Suppressor macrophage (primary cell): Measurements from ENCODE around the gene KRTAP1-3.
"Not testable (repeated sequence)": the region's sequence is repeated elsewhere in the genome, so short reads cannot be mapped to it uniquely, and the experiment has no call there.

Source experiments
- DNase-seq, 4 experiments: peaks; one replicate each; pipeline ENCODE4 v3.0.0-alpha.2; 2020 to 2022

The KRTAP1-3 gene

DNA sequence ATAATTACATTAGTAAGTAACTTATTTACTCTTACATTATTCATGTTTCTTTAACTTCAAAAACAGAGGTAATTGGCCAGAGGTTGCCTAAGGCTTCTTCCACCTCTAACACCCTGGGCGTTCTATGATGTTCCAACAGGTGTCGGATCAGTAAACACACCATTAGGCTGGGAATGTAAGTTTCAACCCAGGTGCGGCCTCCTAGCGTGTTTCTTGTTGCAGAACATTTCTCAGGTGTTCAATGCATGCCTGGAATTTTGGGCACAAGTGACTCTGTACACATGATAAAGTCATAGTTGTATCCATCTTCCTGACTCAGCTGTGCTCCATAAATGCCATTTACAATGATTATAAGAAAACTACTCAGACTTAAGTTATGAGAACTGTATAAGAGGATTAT, 19.4 kb upstream of the KRTAP1-3 start:
- DNase-seq = no peak

DNA sequence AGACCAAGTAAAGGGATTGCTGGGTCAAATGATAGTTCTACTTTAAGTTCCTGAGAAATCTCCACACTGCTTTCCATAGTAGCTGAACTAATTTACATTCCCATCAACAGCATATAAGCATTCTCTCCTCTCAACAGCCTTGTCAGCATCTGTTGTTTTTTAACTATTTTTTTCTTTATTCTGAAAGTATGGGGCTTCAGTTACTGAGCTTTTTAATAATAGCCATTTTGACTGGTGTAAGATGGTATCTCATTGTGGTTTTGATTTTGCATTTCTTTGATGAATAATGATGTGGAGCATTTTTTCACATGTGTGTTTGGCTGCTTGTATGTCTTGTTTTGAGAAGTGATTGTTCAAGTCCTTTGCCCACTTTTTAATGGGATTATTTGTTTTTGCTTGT, 17.9 kb upstream of the KRTAP1-3 start:
- no peak for DNase-seq

DNA sequence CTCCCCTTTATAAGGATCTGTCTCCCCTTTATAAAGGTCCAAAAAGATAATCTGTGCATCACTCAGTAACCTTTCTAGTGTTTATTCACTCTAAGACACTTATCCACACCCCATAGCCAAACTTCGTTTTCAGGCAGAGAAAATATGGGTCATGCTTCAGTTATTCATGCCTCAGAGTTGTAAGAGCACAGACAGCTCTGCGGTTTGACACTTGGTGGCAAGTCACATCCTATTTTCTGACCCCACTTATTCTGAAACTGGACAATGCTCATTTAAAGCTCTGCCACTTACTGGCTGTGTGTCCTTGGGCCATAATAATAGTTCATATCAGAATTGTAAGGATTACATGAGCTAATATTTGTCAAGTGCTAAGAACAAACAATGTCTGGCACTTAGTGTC, 14.4 kb upstream of the KRTAP1-3 start:
- no peak for DNase-seq

DNA sequence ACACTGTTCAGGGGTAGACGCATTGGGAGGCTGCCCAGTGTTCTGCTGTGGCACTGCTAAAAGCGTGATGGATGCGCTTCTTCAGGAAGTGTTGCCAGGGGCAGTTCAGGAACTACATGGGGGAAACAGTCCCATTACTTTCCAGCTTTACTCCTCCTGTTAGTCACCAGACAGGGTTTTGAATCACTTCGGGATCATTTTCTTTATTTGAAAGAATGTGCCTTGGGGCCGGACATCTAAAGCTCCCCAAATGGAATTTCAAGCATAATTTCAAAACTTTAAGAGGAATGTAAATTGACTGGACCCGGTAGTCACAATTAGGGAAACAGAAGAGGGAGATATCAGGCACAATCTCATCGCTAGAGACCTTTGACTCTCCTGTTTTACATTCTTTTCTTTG, 13.8 kb upstream of the KRTAP1-3 start:
- no peak for DNase-seq

DNA sequence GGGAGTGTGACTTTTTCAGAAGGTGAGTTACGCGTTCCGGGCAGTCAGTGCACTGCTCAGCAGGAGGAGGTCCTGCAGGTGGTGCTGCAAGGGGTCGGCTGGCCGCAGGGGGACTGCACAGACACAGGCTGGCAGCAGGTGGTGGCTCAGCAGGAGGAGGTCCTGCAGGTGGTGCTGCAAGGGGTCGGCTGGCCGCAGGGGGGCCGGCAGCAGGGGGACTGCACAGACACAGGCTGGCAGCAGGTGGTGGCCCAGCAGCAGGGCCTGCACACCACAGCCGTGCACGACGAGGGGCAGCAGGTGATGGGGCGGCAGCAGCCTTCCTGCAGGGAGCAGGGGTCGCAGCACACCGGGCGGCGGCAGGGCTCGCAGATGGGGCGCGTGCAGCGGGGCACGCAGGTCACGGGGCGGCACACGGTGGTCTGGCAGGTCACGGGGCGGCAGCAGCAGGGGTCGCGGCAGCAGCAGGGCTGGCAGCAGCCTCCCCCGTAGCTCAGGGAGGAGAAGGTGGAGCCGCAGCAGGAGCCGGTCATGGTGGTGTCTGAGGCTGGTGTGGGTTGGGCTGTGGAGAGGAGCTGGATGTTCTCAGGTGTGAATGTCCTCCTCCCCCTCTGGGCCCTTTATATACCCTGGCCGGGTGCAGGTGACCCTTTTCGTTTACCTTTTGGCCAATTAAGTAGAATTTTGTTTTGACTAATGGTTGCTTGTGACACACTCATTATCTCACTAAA, 12.2 kb upstream of the KRTAP1-3 start, which contains the start of gene KRTAP2-1:
KRTAP2-1 (minus strand) TSS at position 582 of the 731 bp plus-strand sequence; CDS start at position 533, 49 bp downstream.
- DNase-seq = not testable (repeated sequence)

DNA sequence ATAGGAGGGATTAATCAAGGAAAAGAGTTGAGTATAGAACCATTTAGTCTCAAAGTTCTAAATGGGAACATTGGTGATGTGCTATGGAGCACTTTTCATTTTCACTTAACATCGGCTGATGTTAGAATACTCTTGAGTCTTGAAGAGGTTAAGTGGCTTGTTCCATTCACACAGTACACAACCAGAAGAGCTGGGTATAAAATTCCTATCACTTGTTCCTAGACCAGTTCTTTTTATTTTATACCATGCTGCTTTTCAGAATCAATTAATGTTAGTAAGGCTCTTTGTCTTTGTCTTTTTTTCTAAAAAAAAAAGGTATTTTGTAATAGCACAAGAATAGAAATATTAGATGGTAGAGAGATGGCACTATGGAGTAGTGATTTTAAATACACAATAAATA, 8.3 kb upstream of the KRTAP1-3 start:
- no peak for DNase-seq

DNA sequence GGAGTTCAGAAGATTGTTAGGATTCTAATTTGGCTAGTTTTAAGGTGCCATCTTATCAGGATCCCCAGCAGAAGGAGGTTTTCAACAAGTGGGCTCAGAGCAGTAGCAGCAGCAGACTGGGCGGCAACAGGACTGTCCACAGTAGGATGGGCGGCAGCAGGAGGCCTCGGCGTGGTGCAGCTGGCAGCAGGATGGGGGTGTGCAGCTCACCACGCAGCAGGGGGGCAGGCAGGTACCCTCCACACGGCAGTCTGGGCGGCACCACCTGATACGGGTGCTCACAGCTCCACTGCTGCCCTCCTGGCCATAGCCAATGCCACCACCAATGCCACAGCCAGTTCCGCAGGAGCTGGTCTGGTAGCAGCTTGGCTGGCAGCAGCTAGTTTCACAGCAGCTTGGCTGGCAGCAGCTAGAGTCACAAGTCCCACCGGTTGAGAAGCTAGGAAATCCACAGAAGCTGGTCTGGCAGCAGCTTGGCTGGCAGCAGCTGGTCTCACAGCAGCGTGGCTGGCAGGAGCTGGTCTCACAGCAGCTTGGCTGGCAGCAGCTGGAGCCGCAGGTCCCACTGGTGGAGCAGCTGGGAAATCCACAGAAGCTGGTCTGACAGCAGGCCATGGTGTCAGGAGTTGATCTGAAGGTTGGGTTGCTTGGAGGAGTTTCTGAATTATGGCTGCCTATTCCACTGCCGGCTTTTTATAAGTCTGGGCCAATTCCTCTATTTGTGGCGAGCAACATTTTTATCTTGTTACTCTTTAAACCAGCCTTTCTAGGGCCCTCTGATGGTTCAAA, 6.3 kb upstream of the KRTAP1-3 start, which contains the start of gene KRTAP1-1:
KRTAP1-1 (minus strand) TSS at position 668 of the 789 bp plus-strand sequence; CDS start at position 615, 53 bp downstream.
- DNase-seq = not testable (repeated sequence)

DNA sequence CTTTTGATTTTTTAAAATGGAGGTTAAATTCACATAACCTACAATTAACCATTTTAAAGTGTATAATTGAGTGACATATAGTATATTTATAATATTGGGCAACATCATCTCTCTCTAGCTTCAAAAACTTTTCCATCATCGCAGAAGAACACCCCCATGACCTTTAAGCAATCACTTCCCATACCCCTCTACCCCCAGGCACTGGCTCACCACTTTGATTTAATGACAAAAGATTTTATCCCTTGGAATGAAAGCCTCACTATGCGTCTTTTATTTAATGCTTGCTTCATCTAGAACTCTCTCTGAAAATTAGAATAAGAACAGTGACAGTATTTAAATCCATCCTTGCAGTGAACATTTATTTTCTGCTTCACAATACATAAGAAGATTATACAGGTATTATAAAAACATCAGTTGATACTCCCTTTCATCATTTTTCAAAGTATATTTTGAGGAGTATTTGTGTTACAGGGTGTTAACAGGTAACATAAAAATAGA, 3.2 kb upstream of the KRTAP1-3 start:
- no peak for DNase-seq

DNA sequence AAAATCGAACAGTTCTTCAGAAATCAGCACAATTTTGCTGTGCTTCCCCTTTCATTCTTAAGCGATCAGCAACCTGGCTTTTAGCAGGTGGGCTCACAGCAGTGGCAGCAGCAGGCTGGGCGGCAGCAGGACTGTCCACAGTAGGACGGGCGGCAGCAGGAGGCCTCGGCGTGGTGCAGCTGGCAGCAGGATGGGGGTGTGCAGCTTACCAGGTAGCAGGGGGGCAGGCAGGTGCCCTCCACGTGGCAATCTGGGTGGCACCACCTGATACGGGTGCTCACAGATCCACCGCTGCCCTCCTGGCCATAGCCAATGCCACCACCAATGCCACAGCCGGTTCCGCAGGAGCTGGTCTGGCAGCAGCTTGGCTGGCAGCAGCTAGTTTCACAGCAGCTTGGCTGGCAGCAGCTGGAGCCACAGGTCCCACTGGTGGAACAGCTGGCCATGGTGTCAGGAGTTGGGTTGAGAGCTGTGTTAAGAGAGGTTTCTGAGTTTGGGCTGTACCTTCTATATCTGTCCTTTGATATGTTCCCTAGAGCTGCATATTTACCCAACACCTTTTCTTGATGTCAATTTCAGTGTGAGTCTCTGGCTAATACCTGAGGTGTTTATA, 4.9 kb downstream of the KRTAP1-3 start, which contains the start of gene KRTAP1-4:
KRTAP1-4 (minus strand) TSS at position 563 of the 613 bp plus-strand sequence; CDS start at position 446, 117 bp downstream.
- no peak for DNase-seq

DNA sequence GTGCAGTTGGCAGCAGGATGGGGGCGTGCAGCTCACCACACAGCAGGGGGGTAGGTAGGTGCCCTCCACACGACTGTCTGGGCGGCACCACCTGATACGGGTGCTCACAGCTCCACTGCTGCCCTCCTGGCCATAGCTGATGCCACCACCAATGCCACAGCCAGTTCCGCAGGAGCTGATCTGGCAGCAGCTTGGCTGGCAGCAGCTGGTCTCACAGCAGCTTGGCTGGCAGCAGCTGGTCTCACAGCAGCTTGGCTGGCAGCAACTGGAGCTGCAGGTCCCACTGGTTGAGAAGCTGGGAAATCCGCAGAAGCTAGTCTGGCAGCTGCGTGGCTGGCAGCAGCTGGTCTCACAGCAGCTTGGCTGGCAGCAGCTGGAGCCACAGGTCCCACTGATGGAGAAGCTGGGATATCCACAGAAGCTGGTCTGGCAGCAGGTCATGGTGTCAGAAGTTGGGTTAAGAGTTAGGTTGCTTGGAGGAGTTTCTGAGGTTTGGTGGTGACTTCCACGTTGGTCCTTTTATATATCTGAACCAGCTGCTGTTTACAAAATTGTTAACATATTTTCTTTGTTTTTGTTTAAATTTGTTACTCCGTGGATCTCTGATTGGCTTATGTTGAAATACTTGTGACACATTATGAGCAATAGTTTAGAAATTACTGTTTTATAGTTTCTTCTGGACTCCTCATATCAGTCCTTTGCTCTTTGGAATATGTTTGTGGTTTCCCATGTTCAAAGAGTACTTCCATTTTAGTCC, 7.8 kb downstream of the KRTAP1-3 start, which contains the start of gene KRTAP1-5:
KRTAP1-5 (minus strand) TSS at position 494 of the 757 bp plus-strand sequence; CDS start at position 441, 53 bp downstream.
- DNase-seq = no peak

DNA sequence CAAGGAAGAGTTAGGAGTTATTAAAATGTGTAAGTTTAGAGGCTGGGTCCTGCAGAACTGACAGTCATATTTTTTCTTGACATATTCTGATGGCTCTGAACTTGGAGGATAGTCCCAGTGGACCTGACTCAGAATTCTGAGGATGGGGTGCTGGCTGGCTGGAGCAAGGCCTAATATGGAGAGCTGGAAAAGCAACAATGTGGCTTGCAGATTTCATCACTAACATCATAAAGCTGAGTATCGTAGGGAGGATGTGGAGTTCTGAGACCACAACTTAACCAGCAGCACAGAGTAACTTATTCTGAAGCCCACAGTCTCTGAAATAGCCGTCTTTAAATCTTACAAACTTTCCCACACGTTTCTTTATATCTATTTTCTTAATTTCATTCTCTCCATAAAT, 10.0 kb downstream of the KRTAP1-3 start:
- no peak for DNase-seq

DNA sequence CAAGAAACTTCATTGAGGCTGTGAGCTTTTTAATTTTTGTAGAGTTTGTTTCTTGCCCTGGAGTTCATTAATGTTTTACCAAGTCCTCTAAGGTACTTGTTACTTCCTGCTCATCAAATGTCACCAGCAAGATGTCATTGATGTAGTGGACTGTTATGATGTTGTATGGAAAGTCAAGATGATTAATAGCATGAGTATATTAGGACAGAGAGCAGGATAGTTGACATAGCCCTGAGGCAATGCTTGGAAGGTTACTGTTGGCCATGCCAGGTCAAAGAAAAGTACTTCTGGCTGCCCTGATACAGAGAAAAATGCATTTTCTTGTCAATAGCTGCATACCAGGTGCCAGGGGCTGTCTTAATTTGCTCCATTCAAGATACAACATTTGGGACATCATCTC, 14.3 kb downstream of the KRTAP1-3 start:
- DNase-seq = no peak

DNA sequence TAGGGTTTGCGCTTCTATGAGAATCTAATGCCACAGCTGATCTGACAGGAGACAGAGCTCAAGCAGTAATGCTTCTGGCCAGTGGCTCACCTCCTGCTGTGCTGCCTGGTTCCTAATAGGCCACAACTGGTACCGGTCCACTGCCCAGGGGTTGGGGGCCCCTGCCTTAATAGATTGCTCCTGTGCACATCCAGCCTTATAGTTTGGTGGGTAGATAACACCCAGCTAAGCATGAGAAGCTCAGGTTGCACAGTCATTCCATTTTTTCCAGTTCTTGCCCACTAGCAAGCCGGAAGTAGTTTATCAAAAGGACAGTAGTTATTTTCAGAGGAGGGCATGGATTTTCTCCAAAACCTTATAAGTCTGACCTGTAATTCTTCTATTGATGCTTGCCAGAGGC, 15.3 kb downstream of the KRTAP1-3 start:
- DNase-seq = no peak

DNA sequence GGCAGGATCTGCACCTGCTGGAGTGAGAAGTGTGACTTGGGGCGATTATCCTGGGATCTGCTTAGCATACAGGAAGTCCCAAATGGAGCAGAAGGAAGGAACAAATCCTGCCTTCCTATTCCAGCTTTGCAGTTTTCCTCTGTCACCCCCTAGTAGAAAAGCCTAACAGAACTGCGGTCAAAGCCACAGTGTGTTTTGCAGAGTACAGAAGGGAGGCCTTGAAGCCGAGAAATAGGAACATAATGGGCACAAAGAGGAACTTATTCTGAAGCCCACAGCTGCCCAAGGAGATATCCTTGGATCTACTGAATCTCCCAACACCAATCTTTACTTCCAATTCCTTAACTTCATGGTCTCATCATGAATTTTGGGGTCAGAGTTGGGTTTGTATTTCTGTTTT, 16.1 kb downstream of the KRTAP1-3 start:
- peak in 3 of 4 experiments; percentile 6 to 32 (median 15) for DNase-seq

DNA sequence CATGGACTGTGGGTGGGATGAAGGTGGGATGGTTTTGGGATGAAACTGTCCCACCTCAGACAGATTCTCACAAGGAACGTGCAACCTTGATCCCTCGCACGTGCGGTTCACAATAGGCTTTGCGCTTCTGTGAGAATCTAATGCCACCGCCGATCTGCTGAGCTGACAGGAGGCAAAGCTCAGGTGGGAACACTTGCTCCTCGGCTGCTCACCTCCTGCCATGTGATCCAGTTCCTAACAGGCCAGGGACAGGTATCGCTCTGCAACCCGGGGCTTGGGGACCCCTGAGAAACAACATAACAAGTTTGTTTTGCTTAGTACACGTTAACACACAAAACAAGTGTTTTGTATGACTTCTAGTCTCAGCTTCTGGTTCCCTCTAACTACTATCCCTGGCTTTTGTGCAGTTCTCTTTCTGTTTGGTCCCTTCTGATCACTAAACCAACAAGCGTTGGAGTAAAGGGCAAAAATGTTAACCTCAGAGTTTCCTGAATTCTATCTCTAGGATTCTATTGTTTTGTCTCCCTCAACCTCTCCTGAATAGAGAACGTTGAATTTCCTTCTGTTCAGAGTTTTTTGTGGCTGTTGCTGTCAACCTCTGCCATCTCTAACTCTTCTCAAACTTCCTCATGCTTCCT, 18.0 kb downstream of the KRTAP1-3 start:
- DNase-seq = no peak

DNA sequence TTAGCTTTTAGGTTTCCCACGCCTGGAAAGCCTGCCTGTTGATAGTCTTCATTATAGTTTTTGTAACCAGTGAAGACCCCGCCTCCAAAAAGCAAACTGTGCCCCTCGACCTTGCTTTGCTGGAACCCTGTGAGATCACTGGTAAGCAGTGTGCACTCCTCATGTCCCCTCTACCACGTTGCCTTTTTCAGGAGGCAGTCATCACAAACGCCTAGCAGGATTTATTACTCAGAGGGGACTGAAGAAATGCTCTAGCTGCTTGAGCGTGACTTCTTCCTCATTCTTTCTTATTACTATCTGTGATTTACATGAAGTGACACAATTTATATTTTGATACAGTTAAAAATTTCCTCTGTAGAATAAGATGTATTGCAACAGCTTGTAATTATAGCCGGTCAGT, 19.2 kb downstream of the KRTAP1-3 start:
- DNase-seq = no peak

DNA sequence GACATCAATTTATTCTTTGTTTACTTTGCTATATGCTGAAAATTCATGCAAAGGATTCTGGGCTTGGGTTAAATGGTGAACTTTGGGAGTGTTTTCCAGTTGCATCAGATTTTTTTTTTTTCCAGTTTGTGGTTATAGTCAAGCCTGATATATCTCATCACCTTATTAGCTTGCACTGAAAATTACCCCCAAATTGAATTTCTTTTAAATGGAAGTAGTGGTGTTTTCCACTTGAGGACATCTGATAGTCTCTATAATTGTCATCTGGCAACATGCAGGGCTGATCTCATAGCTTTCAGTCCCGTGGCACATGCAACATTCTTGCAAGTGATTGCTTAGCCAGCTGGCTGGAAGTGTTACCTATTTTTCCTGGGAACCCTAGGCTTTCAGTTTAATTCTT, 21.1 kb downstream of the KRTAP1-3 start:
- DNase-seq = no peak

DNA sequence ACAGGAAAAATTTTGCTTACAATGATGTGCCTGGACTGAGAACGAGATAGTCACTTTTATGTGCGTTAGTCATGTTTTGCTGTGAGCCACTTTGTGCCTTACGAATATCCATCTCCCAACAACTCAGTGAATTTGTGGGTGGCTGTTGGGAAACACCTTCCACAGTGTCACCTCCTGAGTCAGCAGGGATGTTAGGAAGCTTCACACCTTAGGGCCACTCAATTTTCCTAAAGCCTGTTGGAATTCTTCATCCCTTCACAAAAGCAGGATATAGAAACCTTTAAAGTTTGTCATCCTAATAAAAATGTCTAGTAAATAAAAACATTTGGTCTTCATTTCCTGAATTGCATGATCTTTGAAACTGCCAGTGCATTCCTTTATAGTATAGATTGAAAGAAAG, 21.5 kb downstream of the KRTAP1-3 start:
- DNase-seq = no peak

DNA sequence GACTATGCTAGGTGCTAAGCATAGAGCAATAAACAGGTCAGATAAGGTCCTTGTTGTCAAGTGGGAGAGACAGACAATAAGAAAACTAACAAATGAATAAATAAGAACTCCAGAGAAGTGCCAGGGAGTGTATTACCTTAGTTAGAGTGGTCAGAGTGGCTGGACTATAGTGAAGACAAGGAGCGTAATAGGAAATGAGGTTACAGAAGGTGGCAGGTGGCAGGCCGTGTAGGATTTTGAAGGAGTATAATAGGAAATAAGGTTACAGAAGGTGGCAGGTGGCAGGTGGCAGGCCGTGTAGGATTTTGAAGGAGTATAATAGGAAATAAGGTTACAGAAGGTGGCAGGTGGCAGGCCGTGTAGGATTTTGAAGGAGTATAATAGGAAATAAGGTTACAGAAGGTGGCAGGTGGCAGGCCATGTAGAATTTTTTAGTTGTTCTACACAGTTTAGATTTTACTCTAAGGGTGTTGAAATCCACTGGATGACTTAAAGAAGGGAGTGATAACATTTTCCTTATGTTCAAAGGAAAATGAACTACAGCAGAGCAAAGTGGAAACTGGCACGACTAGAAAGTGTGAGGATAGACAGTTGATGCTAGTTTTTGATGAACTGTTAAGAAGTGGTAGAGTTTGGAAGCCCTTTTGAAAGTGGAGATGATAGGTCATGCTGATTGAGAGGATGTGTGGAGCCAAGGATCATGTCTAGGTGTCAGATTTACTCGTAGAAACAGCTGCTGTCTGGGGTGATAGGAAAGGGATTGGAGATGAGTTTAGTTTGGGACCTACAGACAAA, 22.2 kb downstream of the KRTAP1-3 start:
- no peak for DNase-seq

DNA sequence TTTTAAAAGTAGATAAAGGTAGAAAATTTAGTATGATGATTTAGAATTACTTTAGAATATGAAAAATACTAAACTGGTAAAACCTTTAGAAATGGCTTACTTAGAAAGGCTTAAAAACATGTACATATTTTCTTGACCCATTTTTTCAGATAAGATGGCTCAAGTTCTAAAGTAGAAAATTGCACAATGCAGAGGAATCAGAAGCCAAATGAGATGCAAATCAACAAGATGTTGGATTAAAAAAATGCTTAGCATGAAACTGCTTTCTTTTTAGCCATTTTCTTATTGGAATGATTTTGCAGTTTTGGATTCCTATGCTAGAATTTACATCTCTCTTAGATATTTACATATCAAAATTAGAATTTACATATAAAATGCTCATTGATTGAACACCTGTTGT, 24.2 kb downstream of the KRTAP1-3 start:
- DNase-seq = no peak

DNA sequence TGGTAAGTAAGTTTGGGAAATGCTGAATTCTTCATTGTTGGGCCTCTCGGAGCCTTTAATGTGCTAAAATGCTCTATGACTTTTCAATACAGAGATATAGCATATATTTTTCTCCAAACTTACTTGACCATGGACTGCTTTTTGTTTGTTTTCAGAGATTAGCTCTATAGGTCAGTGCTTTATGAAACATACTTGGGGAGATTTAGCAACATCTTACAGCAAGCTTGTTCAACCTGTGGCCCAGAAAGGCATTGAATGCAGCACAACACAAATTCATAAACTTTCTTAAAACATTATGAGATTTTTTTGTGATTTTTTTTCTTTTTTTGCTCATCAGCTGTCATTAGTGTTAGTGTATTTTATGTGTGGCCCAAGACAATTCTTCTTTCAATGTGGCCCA, 24.7 kb downstream of the KRTAP1-3 start:
- DNase-seq = no peak
